ENCODE data around the gene SCARF2. TPM values are rescaled to one million over a fixed set of nuclear protein-coding genes. Genes with fewer than 3 reads are reported as not detected.

SCARF2 gene
- total RNA-seq, 4 donors from 2014 or later, result 6.1 to 9.6 (median 8.4) TPM

DNA sequence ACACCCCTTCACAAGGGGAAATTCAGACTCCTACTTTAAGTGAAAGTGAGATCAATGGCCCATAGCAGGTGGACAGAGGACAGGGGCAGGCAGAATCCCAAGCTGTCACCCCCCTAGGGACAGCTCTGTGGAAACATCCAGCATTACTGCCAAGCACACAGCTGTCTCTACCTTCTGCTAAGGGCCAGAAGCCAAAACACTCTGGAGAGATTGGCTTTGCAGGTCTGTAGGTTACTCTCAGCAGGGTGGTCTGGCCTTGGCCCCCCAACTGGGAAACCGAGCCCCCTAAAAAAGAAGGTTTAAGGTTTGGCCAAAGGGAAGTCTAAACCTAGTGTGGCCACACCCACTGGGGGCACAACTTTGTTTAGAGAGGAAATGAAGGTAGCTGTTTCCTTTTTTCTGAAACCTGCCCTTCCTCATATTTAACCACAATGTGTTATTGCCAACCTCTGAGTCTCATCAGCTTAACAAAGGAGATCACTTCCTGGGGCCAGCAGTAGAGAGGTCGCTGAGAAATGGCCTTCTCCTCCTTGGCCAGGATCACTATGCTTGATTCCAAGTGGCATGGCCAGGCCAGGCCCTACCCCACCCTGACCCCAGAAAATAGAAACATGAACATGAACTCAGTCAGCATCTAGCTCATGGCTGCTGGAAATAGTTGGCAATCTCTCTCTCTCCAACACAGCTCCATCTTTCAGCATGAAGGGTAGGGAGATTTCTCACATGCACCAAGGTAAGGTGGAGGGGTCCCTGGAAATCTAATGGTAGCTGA is 25.9 kb upstream of the SCARF2 start:
- H3K4me3 ChIP-seq (ENCODE audit: low read depth, poor library complexity, severe bottlenecking), result no peak overlapping the region
- DNase-seq (ENCODE audit: low spot score in 2 of 2), result no peak
- intact Hi-C loops (cut with DNase I; ENCODE audit: low total_unique reads), result no loop called here
- WGBS, 2 donors, result 45 to 57% methylated on average over 2 of the region's 2 CpGs
- TF ChIP-seq, protein P1, sequence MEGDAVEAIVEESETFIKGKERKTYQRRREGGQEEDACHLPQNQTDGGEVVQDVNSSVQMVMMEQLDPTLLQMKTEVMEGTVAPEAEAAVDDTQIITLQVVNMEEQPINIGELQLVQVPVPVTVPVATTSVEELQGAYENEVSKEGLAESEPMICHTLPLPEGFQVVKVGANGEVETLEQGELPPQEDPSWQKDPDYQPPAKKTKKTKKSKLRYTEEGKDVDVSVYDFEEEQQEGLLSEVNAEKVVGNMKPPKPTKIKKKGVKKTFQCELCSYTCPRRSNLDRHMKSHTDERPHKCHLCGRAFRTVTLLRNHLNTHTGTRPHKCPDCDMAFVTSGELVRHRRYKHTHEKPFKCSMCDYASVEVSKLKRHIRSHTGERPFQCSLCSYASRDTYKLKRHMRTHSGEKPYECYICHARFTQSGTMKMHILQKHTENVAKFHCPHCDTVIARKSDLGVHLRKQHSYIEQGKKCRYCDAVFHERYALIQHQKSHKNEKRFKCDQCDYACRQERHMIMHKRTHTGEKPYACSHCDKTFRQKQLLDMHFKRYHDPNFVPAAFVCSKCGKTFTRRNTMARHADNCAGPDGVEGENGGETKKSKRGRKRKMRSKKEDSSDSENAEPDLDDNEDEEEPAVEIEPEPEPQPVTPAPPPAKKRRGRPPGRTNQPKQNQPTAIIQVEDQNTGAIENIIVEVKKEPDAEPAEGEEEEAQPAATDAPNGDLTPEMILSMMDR (IDR thresholded peaks at IDR 0.05), result no peak
- no peak for TF ChIP-seq POLR2A (IDR thresholded peaks at IDR 0.05)

DNA sequence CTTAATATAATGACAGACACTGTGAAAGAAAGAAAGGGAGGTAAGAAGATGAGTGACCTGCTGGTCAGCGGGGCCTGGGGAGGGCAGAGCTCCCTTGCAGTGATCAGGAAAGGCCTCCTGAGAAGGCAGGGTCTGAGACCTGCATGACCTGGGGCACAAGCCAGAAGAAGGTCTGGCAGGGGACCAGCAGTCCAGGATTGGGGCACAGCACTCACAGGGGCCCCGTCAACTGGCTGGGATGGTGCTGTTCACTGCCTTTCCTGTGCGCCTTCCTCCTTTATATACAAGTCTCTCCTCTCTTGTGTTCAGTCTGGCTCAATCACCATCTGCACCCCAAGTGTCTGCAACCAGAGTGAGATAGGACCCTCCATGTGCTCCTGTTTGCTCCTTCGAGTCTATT is 22.2 kb upstream of the SCARF2 start:
- 93 to 94% methylated on average over 4 of the region's 4 CpGs for WGBS, 2 donors
- TF ChIP-seq, protein P1 (IDR thresholded peaks at IDR 0.05), result no peak
- no peak for TF ChIP-seq POLR2A (IDR thresholded peaks at IDR 0.05)
- H3K4me3 ChIP-seq (ENCODE audit: low read depth, poor library complexity, severe bottlenecking), result no peak overlapping the region
- intact Hi-C loops (cut with DNase I; ENCODE audit: low total_unique reads), result loop anchor here (5.0 kb wide), 1 partner anchor 43 kb away; no protein-coding TSS in a partner anchor
- no peak for DNase-seq (ENCODE audit: low spot score in 2 of 2)

DNA sequence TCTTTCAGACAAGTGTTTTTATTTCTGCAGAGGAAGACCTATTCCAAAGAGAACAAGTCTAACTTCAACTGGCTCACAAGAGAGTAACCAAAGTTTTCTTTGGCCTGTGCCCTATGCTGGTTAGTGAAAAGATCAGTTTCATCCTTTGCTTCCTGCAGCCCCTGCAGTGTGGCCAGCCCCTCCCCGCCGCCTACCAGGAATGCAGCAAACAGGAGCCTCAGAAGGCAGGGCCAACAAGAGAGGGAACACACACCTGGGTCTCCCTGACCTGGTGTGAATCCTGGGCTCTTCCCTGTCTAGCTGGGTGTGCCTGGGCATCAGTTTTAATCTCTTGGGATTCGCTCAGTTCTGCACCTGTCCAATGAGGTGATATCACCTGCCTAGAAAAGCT is 21.5 kb upstream of the SCARF2 start:
- H3K4me3 ChIP-seq (ENCODE audit: low read depth, poor library complexity, severe bottlenecking), result no peak overlapping the region
- WGBS, 2 donors, result 92 to 94% methylated on average over 3 of the region's 3 CpGs
- TF ChIP-seq, protein P1 (IDR thresholded peaks at IDR 0.05), result no peak
- no peak for TF ChIP-seq POLR2A (IDR thresholded peaks at IDR 0.05)
- DNase-seq (ENCODE audit: low spot score in 2 of 2), result no peak
- intact Hi-C loops (cut with DNase I; ENCODE audit: low total_unique reads), result loop anchor here (5.0 kb wide), 1 partner anchor 42 kb away; no protein-coding TSS in a partner anchor

DNA sequence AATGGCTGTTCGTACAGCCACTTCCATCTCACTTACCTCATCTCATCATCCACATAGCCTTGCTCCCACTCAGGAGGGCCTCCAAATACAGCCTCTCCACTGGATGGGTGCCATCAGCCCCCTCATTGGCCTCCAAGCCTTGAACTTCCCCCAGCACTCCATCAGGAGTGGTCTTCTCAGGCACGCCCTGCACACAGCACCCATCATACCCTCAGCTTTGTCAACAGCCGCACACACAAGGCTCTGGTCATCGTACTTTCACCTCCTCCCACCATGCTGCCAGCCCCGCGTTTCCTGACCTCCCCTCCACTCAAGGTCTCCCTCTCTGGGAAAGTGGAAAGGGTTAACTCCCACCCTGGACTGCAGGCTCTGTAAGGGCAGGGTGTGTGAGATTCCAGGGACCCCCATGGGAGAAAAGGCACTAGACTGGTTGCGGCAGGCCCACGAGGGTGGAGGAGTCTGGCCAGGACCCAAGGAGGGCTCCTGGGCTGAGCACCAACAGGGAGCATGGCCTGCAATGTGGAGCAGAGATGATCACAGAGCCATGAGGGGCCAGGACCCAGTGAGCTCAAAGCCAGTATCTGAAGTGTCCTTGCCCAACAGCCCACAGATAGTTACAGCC is 21.0 kb upstream of the SCARF2 start:
- H3K4me3 ChIP-seq (ENCODE audit: low read depth, poor library complexity, severe bottlenecking), result no peak overlapping the region
- 78 to 82% methylated on average over 6 to 8 of the region's 8 CpGs for WGBS, 2 donors
- no peak for TF ChIP-seq POLR2A (IDR thresholded peaks at IDR 0.05)
- intact Hi-C loops (cut with DNase I; ENCODE audit: low total_unique reads), result loop anchor here (5.0 kb wide), 1 partner anchor 41 kb away; no protein-coding TSS in a partner anchor
- no peak for DNase-seq (ENCODE audit: low spot score in 2 of 2)

DNA sequence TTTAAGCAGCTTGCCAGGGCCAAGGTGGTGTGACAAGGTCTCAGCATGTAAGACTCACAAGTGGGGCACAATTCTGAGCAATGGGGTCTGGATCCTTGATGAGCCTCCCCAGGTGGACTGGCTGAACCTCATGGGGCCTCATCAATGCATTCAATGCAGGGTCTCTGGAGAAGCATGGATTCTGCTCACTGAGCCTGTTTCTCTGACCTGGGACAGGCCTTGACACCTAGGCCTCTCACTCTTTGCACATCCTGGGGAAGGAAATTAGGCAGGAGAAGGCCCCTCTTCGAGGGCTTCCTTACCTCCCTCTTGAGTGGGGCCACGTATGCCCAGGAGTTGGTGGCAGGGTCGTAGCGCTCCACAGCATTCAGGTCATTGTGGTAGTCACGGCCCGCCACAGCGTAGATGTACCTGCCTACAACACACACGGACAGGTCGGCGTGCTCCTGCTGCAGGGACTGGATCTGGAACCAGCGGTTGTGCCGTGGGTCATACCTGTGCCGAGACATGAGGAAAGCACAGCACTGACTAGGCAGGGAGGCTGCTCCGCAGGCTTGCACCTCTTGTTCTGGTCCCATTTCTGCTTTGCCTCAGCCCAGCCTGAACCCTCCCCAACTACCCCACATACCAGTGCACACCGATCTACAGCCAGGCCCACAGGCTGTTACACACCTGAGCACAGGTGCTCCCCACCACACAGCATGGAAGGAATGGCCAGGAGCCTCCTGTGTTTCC is 20.0 kb upstream of the SCARF2 start:
- no peak overlapping the region for H3K4me3 ChIP-seq (ENCODE audit: low read depth, poor library complexity, severe bottlenecking)
- TF ChIP-seq, protein P1 (IDR thresholded peaks at IDR 0.05), result no peak
- TF ChIP-seq POLR2A (IDR thresholded peaks at IDR 0.05), result no peak
- intact Hi-C loops (cut with DNase I; ENCODE audit: low total_unique reads), result loop anchor here (5.0 kb wide), 1 partner anchor 40 kb away; no protein-coding TSS in a partner anchor
- 91 to 93% methylated on average over 11 to 13 of the region's 15 CpGs for WGBS, 2 donors
- no peak for DNase-seq (ENCODE audit: low spot score in 2 of 2)

DNA sequence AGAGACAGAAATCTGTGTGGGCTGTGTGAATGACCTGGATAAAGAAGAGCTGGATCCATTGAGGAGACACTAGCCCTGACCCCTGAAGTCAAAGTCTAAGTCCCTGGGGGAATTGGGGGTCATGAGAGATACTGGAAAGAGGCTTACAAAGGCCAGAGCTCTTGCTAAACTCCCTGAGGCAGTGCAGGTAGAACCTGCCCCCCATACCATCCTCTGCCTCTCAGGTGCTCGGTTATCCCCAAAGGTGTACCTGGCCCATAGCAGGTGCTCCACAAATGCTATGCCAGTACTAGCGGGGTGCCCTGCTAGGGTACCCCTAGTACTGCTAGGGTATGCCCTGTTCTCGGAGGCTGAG is 19.1 kb upstream of the SCARF2 start:
- no peak overlapping the region for H3K4me3 ChIP-seq (ENCODE audit: low read depth, poor library complexity, severe bottlenecking)
- no peak for DNase-seq (ENCODE audit: low spot score in 2 of 2)
- intact Hi-C loops (cut with DNase I; ENCODE audit: low total_unique reads), result loop anchor here (5.0 kb wide), 1 partner anchor 39 kb away; no protein-coding TSS in a partner anchor
- no peak for TF ChIP-seq POLR2A (IDR thresholded peaks at IDR 0.05)
- TF ChIP-seq, protein P1 (IDR thresholded peaks at IDR 0.05), result no peak
- 84 to 89% methylated on average over 3 of the region's 3 CpGs for whole genome bisulfite sequencing, 2 donors

Measured in lower leg skin (tissue), 4 donors.